Left forelimb (tissue), 1 donor: ENCODE results near the gene NEXN.
"Not testable (repeated sequence)": the region's sequence is repeated elsewhere in the genome, so short reads cannot be mapped to it uniquely, and the experiment has no call there.

Experiments used
- DNase-seq: peaks from one replicate; pipeline ENCODE4 v3.0.0-alpha.2; 2018; ENCODE audit warnings: low spot score

The NEXN gene

GRCh38 chr1:77966291-77966690 is 77.9 kb downstream of the NEXN start:
- DNase-seq: no peak

DNA sequence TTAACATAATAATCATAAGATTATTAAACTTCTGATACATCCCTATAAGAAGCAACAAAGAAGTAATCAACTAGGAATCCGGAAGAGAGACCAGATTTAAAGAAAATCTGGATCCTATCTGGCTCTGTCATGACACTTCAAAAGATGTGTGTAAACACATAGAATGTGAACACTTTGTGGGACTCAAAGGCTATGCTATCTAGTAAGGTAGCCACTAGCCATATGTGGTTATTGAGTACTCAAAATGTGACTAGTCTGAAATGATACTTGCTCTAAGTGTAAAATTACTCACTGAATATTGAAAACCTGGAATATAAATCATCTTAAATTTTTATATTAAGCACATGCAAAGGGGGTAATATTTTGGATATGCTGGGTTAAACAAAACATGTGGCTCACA is 81.8 kb downstream of the NEXN start:
- DNase-seq: no peak

DNA sequence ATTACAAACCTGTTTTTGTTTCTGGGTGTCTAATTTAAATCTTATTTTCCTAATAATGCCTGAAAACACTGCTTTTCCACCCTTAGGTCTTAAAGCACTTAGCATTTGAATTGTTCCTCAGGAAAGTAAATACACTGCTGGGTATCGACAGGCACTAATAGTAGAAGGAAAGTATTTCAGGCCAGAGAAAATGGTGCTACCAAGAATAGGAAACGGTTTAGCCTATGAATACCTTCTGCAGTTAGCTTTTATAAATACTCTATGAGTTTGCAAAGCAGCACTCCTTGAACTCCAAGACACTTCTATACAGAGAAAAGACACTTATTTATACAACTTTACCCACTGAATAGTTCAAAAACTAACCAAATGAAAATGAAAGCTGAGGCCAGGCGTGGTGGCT is 83.7 kb downstream of the NEXN start:
- no peak for DNase-seq

- DNase-seq: no peak
These were observed 87.0 kb downstream of the NEXN start for GRCh38 chr1:77975386-77975785.

- no peak for DNase-seq
These were observed 87.5 kb downstream of the NEXN start for GRCh38 chr1:77975907-77976306.

DNA sequence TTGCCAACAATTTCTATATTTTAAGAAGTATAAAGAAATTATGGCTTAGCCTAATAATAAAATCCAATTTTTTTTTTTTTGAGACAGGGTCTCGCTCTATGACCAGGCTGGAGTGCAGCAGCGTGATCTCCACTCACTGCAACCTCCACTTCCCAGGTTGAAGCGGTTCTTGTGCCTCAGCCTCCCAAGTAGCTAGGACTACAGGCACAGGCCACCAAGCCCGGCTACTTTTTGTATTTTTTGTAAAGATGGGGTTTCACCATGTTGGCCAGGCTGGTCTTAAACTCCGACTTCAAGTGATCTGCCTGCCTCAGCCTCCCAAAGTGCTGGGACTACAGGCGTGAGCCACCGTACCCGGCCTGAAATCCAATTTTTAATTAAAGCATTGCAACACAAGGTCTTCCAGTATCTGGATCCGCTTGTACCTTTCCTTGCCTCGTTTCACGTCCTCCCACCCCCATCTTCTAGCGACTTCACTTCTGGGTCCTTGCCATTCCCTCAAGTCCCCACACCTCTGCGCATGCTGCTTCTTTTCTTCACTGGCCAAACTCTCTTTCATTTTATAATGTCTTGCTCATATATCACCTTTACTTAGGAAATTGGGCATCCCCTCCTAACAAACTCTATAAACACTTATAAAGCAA is 88.1 kb downstream of the NEXN start:
- DNase-seq: no peak

- DNase-seq: no peak
These were observed 89.5 kb downstream of the NEXN start for GRCh38 chr1:77977989-77978292.

- DNase-seq: peak; percentile 72
These were observed 90.0 kb downstream of the NEXN start for GRCh38 chr1:77978293-77978968.

DNA sequence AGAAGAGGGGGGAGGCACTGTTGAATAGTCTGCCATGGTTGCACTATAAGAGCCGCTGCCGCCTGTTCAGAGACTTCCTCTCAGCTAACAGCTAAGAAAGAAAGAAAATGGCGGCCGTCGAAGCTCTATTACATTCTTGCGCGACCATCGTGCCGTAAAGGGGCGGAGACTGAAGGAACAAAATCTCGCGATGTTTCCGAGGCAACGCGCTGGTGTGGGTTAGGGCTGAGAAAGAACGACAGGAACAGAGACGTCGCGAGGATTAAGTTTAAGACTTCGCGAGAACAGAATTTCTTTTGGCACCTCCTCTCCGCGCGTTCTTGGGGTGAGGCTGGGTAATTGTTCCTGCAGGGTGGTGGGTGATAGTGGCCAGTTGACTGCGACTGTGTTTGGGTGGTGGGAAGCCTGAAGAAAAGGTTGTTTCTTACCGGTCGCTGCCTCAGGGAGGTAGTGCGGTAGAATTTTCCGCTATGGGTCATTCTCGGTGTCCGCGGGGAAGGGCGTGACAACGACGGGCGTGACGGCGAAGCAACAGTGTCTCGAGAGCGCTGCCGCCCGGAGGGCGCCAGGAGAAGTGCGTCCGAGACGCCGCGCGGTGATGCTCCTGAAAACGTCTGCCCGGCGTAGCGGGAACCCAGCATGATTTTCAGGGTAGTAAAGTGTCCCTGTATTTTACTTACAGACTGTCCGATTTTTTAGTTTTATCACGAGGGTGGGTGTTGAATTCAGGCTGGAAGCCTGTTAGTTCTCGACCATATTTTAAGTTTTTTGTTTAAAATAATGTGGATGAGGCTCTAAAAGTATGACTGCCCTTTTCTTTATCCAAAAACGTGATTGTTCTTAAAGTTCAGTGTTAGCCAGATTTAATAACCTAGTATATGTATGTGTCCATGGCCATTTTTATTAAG is 90.8 kb downstream of the NEXN start, which contains the start of gene FUBP1:
Gene FUBP1 (minus strand): TSS at position 104 of the 908 bp plus-strand sequence. CDS start 68 bp downstream, at position 36.
- DNase-seq: peak; percentile 96

DNA sequence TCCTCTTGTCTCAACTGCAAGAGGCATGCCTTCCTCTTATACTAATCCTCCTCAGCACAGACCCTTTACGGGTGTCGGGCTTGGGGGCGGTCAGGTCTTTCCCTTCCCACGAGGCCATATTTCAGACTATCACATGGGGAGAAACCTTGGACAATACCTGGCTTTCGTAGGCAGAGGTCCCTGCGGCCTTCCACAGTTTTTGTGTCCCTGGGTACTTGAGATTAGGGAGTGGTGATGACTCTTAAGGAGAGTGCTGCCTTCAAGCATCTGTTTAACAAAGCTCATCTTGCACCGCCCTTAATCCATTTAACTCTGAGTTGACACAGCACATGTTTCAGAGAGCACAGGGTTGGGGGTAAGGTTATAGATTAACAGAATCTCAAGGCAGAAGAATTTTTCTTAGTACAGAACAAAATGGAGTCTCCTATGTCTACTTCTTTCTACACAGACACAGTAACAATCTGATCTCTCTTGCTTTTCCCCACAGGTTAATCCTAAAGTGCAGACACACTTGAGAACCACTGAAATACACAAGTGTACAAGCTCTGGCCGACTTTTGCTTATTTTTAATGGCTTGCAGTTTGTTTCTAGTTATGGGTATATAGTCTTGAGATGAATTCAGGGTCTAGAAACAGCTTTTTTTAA is 95.0 kb downstream of the NEXN start:
- not testable (repeated sequence) for DNase-seq

GRCh38 chr1:77983997-77984355 is 95.6 kb downstream of the NEXN start:
- DNase-seq: no peak

DNA sequence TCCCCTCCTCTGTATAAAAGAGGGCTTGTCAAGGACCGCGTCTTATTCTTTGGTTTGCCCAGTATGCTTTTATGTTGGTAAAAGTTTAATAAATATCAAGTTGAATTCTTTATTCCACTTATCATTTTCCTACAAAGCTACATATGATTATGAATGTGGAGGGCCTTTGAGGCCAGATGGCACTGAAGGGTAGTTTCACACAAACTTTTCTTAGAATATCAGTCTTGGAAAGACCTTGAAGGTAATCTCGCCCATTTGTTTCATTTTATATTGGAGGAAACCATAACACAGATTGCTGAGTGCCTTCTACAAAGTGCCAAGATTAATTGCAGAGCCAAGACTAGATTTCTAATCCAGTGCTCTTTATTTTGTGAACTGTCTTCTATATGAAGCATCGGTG is 96.2 kb downstream of the NEXN start:
- no peak for DNase-seq

GRCh38 chr1:77986810-77987209 is 98.4 kb downstream of the NEXN start:
- no peak for DNase-seq

DNA sequence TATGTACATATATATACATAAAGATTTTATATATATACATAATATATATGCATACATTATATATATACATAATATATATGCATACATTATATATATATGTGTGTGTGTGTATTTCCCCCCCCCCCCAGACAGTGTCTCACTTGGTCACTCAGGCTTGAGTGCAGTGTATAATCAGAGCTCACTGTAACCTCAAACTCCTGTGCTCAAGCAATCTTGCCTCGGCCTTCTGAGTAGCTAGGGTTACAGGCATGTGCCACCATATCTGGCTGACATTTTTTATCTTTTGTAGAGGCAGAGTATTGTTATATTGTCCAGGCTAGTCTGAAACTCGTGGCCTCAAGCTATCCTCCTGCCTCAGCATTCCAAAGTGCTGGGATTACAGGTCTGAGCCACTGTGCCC is 99.5 kb downstream of the NEXN start:
- DNase-seq: no peak

- no peak for DNase-seq
These were observed 101.3 kb downstream of the NEXN start for GRCh38 chr1:77989744-77990143.

GRCh38 chr1:77990629-77991204 is 102.3 kb downstream of the NEXN start:
- DNase-seq: no peak

- no peak for DNase-seq
These were observed 103.2 kb downstream of the NEXN start for GRCh38 chr1:77991638-77992037.
